GM19035 (cell line): Measurements from ENCODE around the gene IFT52.
A peak's percentile ranks its signal among the peaks of the same experiment; 100 is the strongest.

Source experiments
- ATAC-seq: cut with Tn5 transposase; IDR thresholded peaks from one replicate; pipeline ENCODE4 v1.9.1; 2021; ENCODE audit not compliant: unreplicated experiment

IFT52 gene

GRCh38 chr20:43590392-43591303 is at the start of gene IFT52:
Gene IFT52, plus strand, starts transcription at chr20:43590937. Its CDS starts 3,762 bp downstream, at chr20:43594699.
- peak; percentile 98 for ATAC-seq

GRCh38 chr20:43541214-43541613 is 49.5 kb upstream of the IFT52 start:
- ATAC-seq = no peak

GRCh38 chr20:43542161-43542560 is 48.6 kb upstream of the IFT52 start:
- no peak for ATAC-seq

- no peak for ATAC-seq
Measured at GRCh38 chr20:43542674-43543073, 48.1 kb upstream of the IFT52 start.

- no peak for ATAC-seq
Measured at GRCh38 chr20:43543138-43543537, 47.6 kb upstream of the IFT52 start.

- ATAC-seq = no peak
Measured at GRCh38 chr20:43544501-43544900, 46.2 kb upstream of the IFT52 start.

GRCh38 chr20:43545837-43546578 is 44.7 kb upstream of the IFT52 start:
- ATAC-seq = no peak

- ATAC-seq = no peak
Measured at GRCh38 chr20:43548273-43548880, 42.4 kb upstream of the IFT52 start.

- no peak for ATAC-seq
Measured at GRCh38 chr20:43549416-43550065, 41.2 kb upstream of the IFT52 start.

- no peak for ATAC-seq
Measured at GRCh38 chr20:43550456-43550855, 40.3 kb upstream of the IFT52 start.

- no peak for ATAC-seq
Measured at GRCh38 chr20:43554369-43554768, 36.4 kb upstream of the IFT52 start.

GRCh38 chr20:43558412-43559146 is 32.2 kb upstream of the IFT52 start, which contains the start of gene SGK2:
Gene SGK2, plus strand, starts transcription at chr20:43559027. Its CDS starts 7,469 bp downstream, at chr20:43566496.
- ATAC-seq = no peak

- ATAC-seq = no peak
Measured at GRCh38 chr20:43559147-43559987, 31.4 kb upstream of the IFT52 start.

GRCh38 chr20:43560974-43561373 is 29.8 kb upstream of the IFT52 start:
- ATAC-seq = no peak

- no peak for ATAC-seq
Measured at GRCh38 chr20:43563429-43563828, 27.3 kb upstream of the IFT52 start.

GRCh38 chr20:43563991-43564390 is 26.7 kb upstream of the IFT52 start:
- ATAC-seq = no peak

- no peak for ATAC-seq
Measured at GRCh38 chr20:43564455-43564854, 26.3 kb upstream of the IFT52 start.

- ATAC-seq = no peak
Measured at GRCh38 chr20:43564993-43565757, 25.6 kb upstream of the IFT52 start.

GRCh38 chr20:43565758-43566104 is 25.0 kb upstream of the IFT52 start:
- no peak for ATAC-seq
